ENCODE results near the gene HSPA12B. TPM values are rescaled to one million over a fixed set of nuclear protein-coding genes. Genes with fewer than 3 reads are reported as not detected.

The HSPA12B gene
- total RNA-seq, 1 experiment from 2014 or later = not detected

- no TSS peak for BruUV-seq (replicated peaks)
- intact Hi-C loops (cut with micrococcal nuclease; ENCODE audit: unreplicated experiment) = no loop called here
- Histone ChIP-seq H3K9me3 (ENCODE audit: low read depth, low read length, poor library complexity, severe bottlenecking) (no peaks in the 10 kb centered on the region), H3K36me3 (ENCODE audit: insufficient read depth, low read length, poor library complexity, severe bottlenecking) (no peaks in the 10 kb centered on the region), H3K4me3 (ENCODE audit: low read depth, low read length, poor library complexity, severe bottlenecking) (no peak overlapping the region), H3K4me1 (ENCODE audit: insufficient read depth, low read length, poor library complexity, severe bottlenecking) (no peaks in the 10 kb centered on the region), H3K27me3 (replicated peaks; ENCODE audit: insufficient read depth, low read depth, low read length, poor library complexity) (no peaks in the 10 kb centered on the region), H3K27ac (ENCODE audit: low read depth, low read length, poor library complexity, severe bottlenecking) (no peak overlapping the region)
- TF ChIP-seq EZH2 (IDR thresholded peaks at IDR 0.05; ENCODE audit: borderline replicate concordance, low read depth, low read length, poor library complexity, severe bottlenecking) = no peak
- TF ChIP-seq CTCF (conservative IDR thresholded peaks at IDR 0.05; ENCODE audit: low read depth, low read length) = peak; percentile 59
- ChIA-PET POLR2A (ENCODE audit: low non-redundant PET) (no interaction called here), CTCF (interaction anchor here (0.5 to 1.0 kb wide), 2 partner anchors 45 to 48 kb away, joined by 6 to 10 read pairs; no protein-coding TSS in a partner anchor)
- DNase-seq (ENCODE audit: low spot score) = no peak
These were observed 36.3 kb upstream of the HSPA12B start for GRCh38 chr20:3696200-3696599.

GRCh38 chr20:3696745-3697587 is 35.5 kb upstream of the HSPA12B start:
- Histone ChIP-seq H3K4me1 (ENCODE audit: insufficient read depth, low read length, poor library complexity, severe bottlenecking) (no peaks in the 10 kb centered on the region), H3K27me3 (replicated peaks; ENCODE audit: insufficient read depth, low read depth, low read length, poor library complexity) (no peaks in the 10 kb centered on the region), H3K36me3 (ENCODE audit: insufficient read depth, low read length, poor library complexity, severe bottlenecking) (no peaks in the 10 kb centered on the region), H3K4me3 (ENCODE audit: low read depth, low read length, poor library complexity, severe bottlenecking) (no peak overlapping the region), H3K9me3 (ENCODE audit: low read depth, low read length, poor library complexity, severe bottlenecking) (no peaks in the 10 kb centered on the region), H3K27ac (ENCODE audit: low read depth, low read length, poor library complexity, severe bottlenecking) (no peak overlapping the region)
- no peak for DNase-seq (ENCODE audit: low spot score)
- no TSS peak for BruUV-seq (replicated peaks)
- ChIA-PET CTCF (interaction anchor here (0.5 to 1.0 kb wide), 2 partner anchors 44 to 48 kb away, joined by 6 to 10 read pairs; no protein-coding TSS in a partner anchor), POLR2A (ENCODE audit: low non-redundant PET) (no interaction called here)
- TF ChIP-seq CTCF (conservative IDR thresholded peaks at IDR 0.05; ENCODE audit: low read depth, low read length) (no peak), EZH2 (IDR thresholded peaks at IDR 0.05; ENCODE audit: borderline replicate concordance, low read depth, low read length, poor library complexity, severe bottlenecking) (no peak)
- intact Hi-C loops (cut with micrococcal nuclease; ENCODE audit: unreplicated experiment) = no loop called here

- Histone ChIP-seq H3K36me3 (ENCODE audit: insufficient read depth, low read length, poor library complexity, severe bottlenecking) (no peaks in the 10 kb centered on the region), H3K27me3 (replicated peaks; ENCODE audit: insufficient read depth, low read depth, low read length, poor library complexity) (no peaks in the 10 kb centered on the region), H3K9me3 (ENCODE audit: low read depth, low read length, poor library complexity, severe bottlenecking) (no peaks in the 10 kb centered on the region), H3K4me3 (ENCODE audit: low read depth, low read length, poor library complexity, severe bottlenecking) (no peak overlapping the region), H3K27ac (ENCODE audit: low read depth, low read length, poor library complexity, severe bottlenecking) (no peak overlapping the region), H3K4me1 (ENCODE audit: insufficient read depth, low read length, poor library complexity, severe bottlenecking) (no peaks in the 10 kb centered on the region)
- CTCF ChIA-PET = interaction anchor here (1.2 kb wide), 1 partner anchor 13 kb away, joined by 6 read pairs; no protein-coding TSS in a partner anchor
- intact Hi-C loops (cut with micrococcal nuclease; ENCODE audit: unreplicated experiment) = no loop called here
- BruUV-seq (replicated peaks) = no TSS peak
- TF ChIP-seq EZH2 (IDR thresholded peaks at IDR 0.05; ENCODE audit: borderline replicate concordance, low read depth, low read length, poor library complexity, severe bottlenecking) (no peak), CTCF (conservative IDR thresholded peaks at IDR 0.05; ENCODE audit: low read depth, low read length) (no peak)
- POLR2A ChIA-PET (ENCODE audit: low non-redundant PET) = no interaction called here
- no peak for DNase-seq (ENCODE audit: low spot score)
These were observed 34.7 kb upstream of the HSPA12B start for GRCh38 chr20:3697588-3698305.

Measured in A673 (cell line).